ENCODE data around the gene MUC5AC.
"Not testable (repeated sequence)": the region's sequence is repeated elsewhere in the genome, so short reads cannot be mapped to it uniquely, and the experiment has no call there.

MUC5AC gene

GRCh38 chr11:1203505-1204271, 45.9 kb downstream of the MUC5AC start:
- H3K27me3 Mint-ChIP-seq (ENCODE audit: low read depth), result no peaks in the 10 kb centered on the region

GRCh38 chr11:1204381-1205101, 46.8 kb downstream of the MUC5AC start:
- Mint-ChIP-seq H3K9me3 (no peaks in the 10 kb centered on the region), H3K4me1 (ENCODE audit: low read depth) (no peaks in the 10 kb centered on the region), H3K27ac (no peak overlapping the region), H3K36me3 (ENCODE audit: low read depth) (no peaks in the 10 kb centered on the region), H3K4me3 (no peak overlapping the region), H3K27me3 (ENCODE audit: low read depth) (no peaks in the 10 kb centered on the region)

More at GRCh38 chr11:1203505-1204271, 45.9 kb downstream of the MUC5AC start:
- Mint-ChIP-seq H3K36me3 (ENCODE audit: low read depth) (no peaks in the 10 kb centered on the region), H3K9me3 (no peaks in the 10 kb centered on the region), H3K27ac (no peak overlapping the region), H3K4me1 (ENCODE audit: low read depth) (no peaks in the 10 kb centered on the region), H3K4me3 (no peak overlapping the region)

- Mint-ChIP-seq H3K27me3 (ENCODE audit: low read depth) (no peaks in the 10 kb centered on the region), H3K4me1 (ENCODE audit: low read depth) (no peaks in the 10 kb centered on the region), H3K27ac (no peak overlapping the region), H3K4me3 (no peak overlapping the region), H3K9me3 (peaks cover 3% of the 10 kb centered on the region), H3K36me3 (ENCODE audit: low read depth) (peaks cover 1% of the 10 kb centered on the region)
Observed at GRCh38 chr11:1205121-1205986, 47.6 kb downstream of the MUC5AC start.

- H3K4me3 Mint-ChIP-seq, result no peak overlapping the region
- no peaks in the 10 kb centered on the region for H3K4me1 Mint-ChIP-seq (ENCODE audit: low read depth)
- H3K27me3 Mint-ChIP-seq (ENCODE audit: low read depth), result no peaks in the 10 kb centered on the region
- peaks cover 2% of the 10 kb centered on the region for H3K36me3 Mint-ChIP-seq (ENCODE audit: low read depth)
- peaks cover 4% of the 10 kb centered on the region for H3K9me3 Mint-ChIP-seq
- no peak overlapping the region for H3K27ac Mint-ChIP-seq
Observed at GRCh38 chr11:1205987-1206331, 48.2 kb downstream of the MUC5AC start.

- peaks cover 4% of the 10 kb centered on the region for H3K36me3 Mint-ChIP-seq (ENCODE audit: low read depth)
- H3K4me1 Mint-ChIP-seq (ENCODE audit: low read depth), result no peaks in the 10 kb centered on the region
- no peak overlapping the region for H3K4me3 Mint-ChIP-seq
- peaks cover 5% of the 10 kb centered on the region for H3K27me3 Mint-ChIP-seq (ENCODE audit: low read depth)
- no peak overlapping the region for H3K27ac Mint-ChIP-seq
- H3K9me3 Mint-ChIP-seq, result peaks cover 8% of the 10 kb centered on the region
Observed at GRCh38 chr11:1206391-1207271, 48.9 kb downstream of the MUC5AC start.

- peaks cover 10% of the 10 kb centered on the region for H3K9me3 Mint-ChIP-seq
- H3K27me3 Mint-ChIP-seq (ENCODE audit: low read depth), result peaks cover 9% of the 10 kb centered on the region
- no peak overlapping the region for H3K27ac Mint-ChIP-seq
Observed at GRCh38 chr11:1207401-1208143, 49.8 kb downstream of the MUC5AC start.

GRCh38 chr11:1208144-1208393, 50.3 kb downstream of the MUC5AC start:
- H3K9me3 Mint-ChIP-seq, result peaks cover 10% of the 10 kb centered on the region
- no peaks in the 10 kb centered on the region for H3K4me1 Mint-ChIP-seq (ENCODE audit: low read depth)
- H3K36me3 Mint-ChIP-seq (ENCODE audit: low read depth), result peaks cover 4% of the 10 kb centered on the region
- no peak overlapping the region for H3K4me3 Mint-ChIP-seq
- no peak overlapping the region for H3K27ac Mint-ChIP-seq
- peaks cover 11% of the 10 kb centered on the region for H3K27me3 Mint-ChIP-seq (ENCODE audit: low read depth)

More at GRCh38 chr11:1207401-1208143, 49.8 kb downstream of the MUC5AC start:
- no peak overlapping the region for H3K4me3 Mint-ChIP-seq
- no peaks in the 10 kb centered on the region for H3K4me1 Mint-ChIP-seq (ENCODE audit: low read depth)
- H3K36me3 Mint-ChIP-seq (ENCODE audit: low read depth), result peaks cover 4% of the 10 kb centered on the region

GRCh38 chr11:1208394-1209261, 50.9 kb downstream of the MUC5AC start:
- Mint-ChIP-seq H3K4me1 (ENCODE audit: low read depth) (no peaks in the 10 kb centered on the region), H3K36me3 (ENCODE audit: low read depth) (peaks cover 4% of the 10 kb centered on the region), H3K4me3 (no peak overlapping the region), H3K27ac (no peak overlapping the region), H3K9me3 (peaks cover 10% of the 10 kb centered on the region), H3K27me3 (ENCODE audit: low read depth) (peaks cover 14% of the 10 kb centered on the region)

GRCh38 chr11:1209371-1210057, 51.8 kb downstream of the MUC5AC start:
- Mint-ChIP-seq H3K27ac (no peak overlapping the region), H3K4me1 (ENCODE audit: low read depth) (no peaks in the 10 kb centered on the region), H3K9me3 (peaks cover 10% of the 10 kb centered on the region), H3K36me3 (ENCODE audit: low read depth) (peaks cover 4% of the 10 kb centered on the region), H3K4me3 (no peak overlapping the region), H3K27me3 (ENCODE audit: low read depth) (peaks cover 19% of the 10 kb centered on the region)

- H3K27ac Mint-ChIP-seq, result no peak overlapping the region
- H3K9me3 Mint-ChIP-seq, result peaks cover 10% of the 10 kb centered on the region
- H3K36me3 Mint-ChIP-seq (ENCODE audit: low read depth), result peaks cover 4% of the 10 kb centered on the region
- no peak overlapping the region for H3K4me3 Mint-ChIP-seq
- H3K4me1 Mint-ChIP-seq (ENCODE audit: low read depth), result no peaks in the 10 kb centered on the region
- H3K27me3 Mint-ChIP-seq (ENCODE audit: low read depth), result peaks cover 20% of the 10 kb centered on the region
Observed at GRCh38 chr11:1211838-1212237, 54.1 kb downstream of the MUC5AC start.

GRCh38 chr11:1215826-1216225, 58.1 kb downstream of the MUC5AC start:
- not testable (repeated sequence) for H3K36me3 Mint-ChIP-seq (ENCODE audit: low read depth); H3K4me1 Mint-ChIP-seq (ENCODE audit: low read depth); H3K9me3 Mint-ChIP-seq; H3K27ac Mint-ChIP-seq; H3K4me3 Mint-ChIP-seq
- peaks cover 20% of the 10 kb centered on the region for H3K27me3 Mint-ChIP-seq (ENCODE audit: low read depth)

- H3K27me3 Mint-ChIP-seq (ENCODE audit: low read depth), result peaks cover 14% of the 10 kb centered on the region
- no peak overlapping the region for H3K4me3 Mint-ChIP-seq
- H3K4me1 Mint-ChIP-seq (ENCODE audit: low read depth), result no peaks in the 10 kb centered on the region
- no peak overlapping the region for H3K27ac Mint-ChIP-seq
- no peaks in the 10 kb centered on the region for H3K36me3 Mint-ChIP-seq (ENCODE audit: low read depth)
- no peaks in the 10 kb centered on the region for H3K9me3 Mint-ChIP-seq
Observed at GRCh38 chr11:1217151-1217550, 59.4 kb downstream of the MUC5AC start.
